GM12878 (cell line): ENCODE measurements around the gene ELK4. TPM values are rescaled to one million over a fixed set of nuclear protein-coding genes. Genes with fewer than 3 reads are reported as not detected.

Source experiments
- ATAC-seq: fragments of 200-7000 bp; cut with Tn5 transposase; 3 replicates; pipeline ENCODE4 v1.9.1; 2020; ENCODE audit warnings: mild to moderate bottlenecking, moderate library complexity
- BruUV-seq: library from RNA; stranded (reverse); fragments of 400-500 nt; replicated peaks from 2 replicates; lab custom pipeline; 2021; lab: Mats Ljungman, UMichigan
- CTCF ChIA-PET: fragments of 300-600 bp; sonication (Branson Sonifier 250); formaldehyde crosslinking; extraction: SDS; loops from one replicate; lab custom pipeline; 2021; ENCODE audit warnings: inconsistent platforms; lab: Yijun Ruan, JAX
- POLR2A ChIA-PET: fragments of 350-600 bp; formaldehyde crosslinking; extraction: SDS; loops from one replicate; lab custom pipeline; 2021; ENCODE audit warnings: inconsistent platforms; lab: Charles Lee
- RAD21 ChIA-PET: fragments of 300-600 bp; sonication (Branson Sonifier 250); formaldehyde crosslinking; loops from one replicate; lab custom pipeline; 2023; ENCODE audit warnings: antibody characterized with exemption; ENCODE audit not compliant: unreplicated experiment; lab: Charles Lee
- SMC1A ChIA-PET: fragments of 300-600 bp; sonication (Branson Sonifier 250); formaldehyde crosslinking; loops from one replicate; lab custom pipeline; 2023; ENCODE audit not compliant: unreplicated experiment, uncharacterized antibody; lab: Charles Lee
- DNase-seq: peaks from one replicate; pipeline ENCODE4 v3.0.0-alpha.2; 2011; ENCODE audit warnings: low read depth, low spot score
- FAIRE-seq: peaks from 3 replicates; lab custom pipeline; 2011; peaks lifted over from hg19 to GRCh38; lab: Jason Lieb, UNC
- H2AFZ ChIP-seq: 2 replicates; pipeline ENCODE4 v1.6.0; 2011; ENCODE audit warnings: low read depth, low read length, control low read depth; ENCODE audit not compliant: control insufficient read depth
- H3K27ac ChIP-seq: 2 replicates; pipeline ENCODE4 v1.5.1; 2011; ENCODE audit warnings: control low read depth; ENCODE audit not compliant: control insufficient read depth, insufficient read depth
- H3K27me3 ChIP-seq, 2 experiments: replicated peaks in 1 of 2; 2 replicates each; pipeline versions ENCODE4 v1.6.0 to v1.6.1; 2011; ENCODE audit warnings: low read length in 1 of 2; ENCODE audit not compliant: control insufficient read depth in 2 of 2, insufficient read depth in 2 of 2
- H3K36me3 ChIP-seq, 2 experiments: 2 replicates each; pipeline ENCODE4 v1.5.1; 2011; ENCODE audit warnings: low read length in 1 of 2; ENCODE audit not compliant: control insufficient read depth in 2 of 2, insufficient read depth in 2 of 2
- H3K4me1 ChIP-seq: 2 replicates; pipeline ENCODE4 v1.6.1; 2011; ENCODE audit warnings: mild to moderate bottlenecking, low read length, moderate library complexity, mixed read lengths; ENCODE audit not compliant: control insufficient read depth, insufficient read depth
- H3K4me2 ChIP-seq: 2 replicates; pipeline ENCODE4 v1.6.0; 2011; ENCODE audit warnings: control low read depth; ENCODE audit not compliant: control insufficient read depth, insufficient read depth
- H3K4me3 ChIP-seq: fragments of 200-600 bp; sonication (generic); 2 replicates; pipeline ENCODE4 v1.5.1; 2016
- H3K79me2 ChIP-seq: 2 replicates; pipeline ENCODE4 v1.6.0; 2011; ENCODE audit warnings: low read length; ENCODE audit not compliant: control insufficient read depth, insufficient read depth
- H3K9ac ChIP-seq: 2 replicates; pipeline ENCODE4 v1.8.0; 2011; ENCODE audit warnings: low read length, control low read depth, mixed read lengths; ENCODE audit not compliant: control insufficient read depth, insufficient read depth
- H3K9me3 ChIP-seq: replicated peaks from 3 replicates; pipeline ENCODE4 v1.5.1; 2011; ENCODE audit warnings: mild to moderate bottlenecking, low read length; ENCODE audit not compliant: control insufficient read depth, insufficient read depth
- H4K20me1 ChIP-seq: 2 replicates; pipeline ENCODE4 v1.6.0; 2011; ENCODE audit not compliant: control insufficient read depth, insufficient read depth
- BCL3 ChIP-seq: IDR thresholded peaks from 2 replicates; pipeline ENCODE4 v1.6.1; 2011; ENCODE audit warnings: borderline replicate concordance, low read depth, mild to moderate bottlenecking, moderate library complexity, low read length; ENCODE audit not compliant: insufficient read depth, poor library complexity, severe bottlenecking
- ETV6 ChIP-seq, 2 experiments: fragments of 450-650 bp in 1 of 2; IDR thresholded peaks in 1 of 2; conservative IDR thresholded peaks in 1 of 2; 2 replicates each; pipeline ENCODE4 v1.6.1; 2014; ENCODE audit warnings: antibody characterized with exemption in 1 of 2, borderline replicate concordance in 1 of 2, low read depth in 1 of 2, mild to moderate bottlenecking in 1 of 2, moderate library complexity in 1 of 2
- KAT2A ChIP-seq: conservative IDR thresholded peaks from 2 replicates; pipeline ENCODE4 v1.6.1; 2011; ENCODE audit warnings: low read depth, low read length; ENCODE audit not compliant: control insufficient read depth
- KDM1A ChIP-seq: fragments of 200-600 bp; sonication (generic); IDR thresholded peaks from 2 replicates; pipeline ENCODE4 v1.6.1; 2016; ENCODE audit warnings: borderline replicate concordance
- MTA2 ChIP-seq: fragments of 450-650 bp; IDR thresholded peaks from 2 replicates; pipeline ENCODE4 v1.6.1; 2016; ENCODE audit warnings: low read depth, mild to moderate bottlenecking, moderate library complexity
- MTA3 ChIP-seq: IDR thresholded peaks from 2 replicates; pipeline ENCODE4 v1.6.1; 2012; ENCODE audit warnings: low read length, inconsistent platforms, borderline replicate concordance
- PBX3 ChIP-seq: IDR thresholded peaks from 2 replicates; pipeline ENCODE4 v1.6.1; 2011; ENCODE audit warnings: mild to moderate bottlenecking, low read depth, low read length, moderate library complexity; ENCODE audit not compliant: insufficient replicate concordance
- POLR2A ChIP-seq: IDR thresholded peaks from 2 replicates; pipeline ENCODE4 v1.6.1; 2011; ENCODE audit warnings: low read depth, mild to moderate bottlenecking, low read length
- RAD21 ChIP-seq: IDR thresholded peaks from 2 replicates; pipeline ENCODE4 v1.6.1; 2011; ENCODE audit warnings: mild to moderate bottlenecking, low read depth, low read length, moderate library complexity; ENCODE audit not compliant: insufficient read depth
- SMC3 ChIP-seq: IDR thresholded peaks from 2 replicates; pipeline ENCODE4 v1.6.1; 2011; ENCODE audit warnings: low read length, improper control_type of control experiment, borderline replicate concordance
- SREBF1 ChIP-seq: IDR thresholded peaks from 2 replicates; pipeline ENCODE4 v1.6.1; 2012; ENCODE audit warnings: mild to moderate bottlenecking, low read length
- STAT1 ChIP-seq: fragments of 450-650 bp; conservative IDR thresholded peaks from 2 replicates; pipeline ENCODE4 v1.6.1; 2014; ENCODE audit warnings: antibody characterized with exemption, mild to moderate bottlenecking
- STAT3 ChIP-seq: IDR thresholded peaks from 2 replicates; pipeline ENCODE4 v1.6.1; 2011; ENCODE audit warnings: low read depth, low read length, improper control_type of control experiment
- ZSCAN29 ChIP-seq: fragments of 450-650 bp; IDR thresholded peaks from 2 replicates; pipeline ENCODE4 v1.6.1; 2017; ENCODE audit warnings: mild to moderate bottlenecking, moderate library complexity
- WGBS: methylation state at CpG from one replicate; pipeline ENCODE4 v1.1.6; 2016; ENCODE audit warnings: low lambda C conversion rate; ENCODE audit not compliant: insufficient replicate concordance, insufficient coverage; ENCODE audit errors: missing lambda C conversion rate; 5-methylcytosine and 5-hydroxymethylcytosine counted together
- in situ Hi-C: fragments of 300-500 bp; cut with MboI; formaldehyde crosslinking; loops from 9 replicates; pipeline ENCODE4 v1.14.3; 2018; ENCODE audit warnings: mixed read lengths
- intact Hi-C: fragments of 100-400 bp; cut with micrococcal nuclease; formaldehyde crosslinking; loops from one replicate; pipeline ENCODE4 v1.14.2; 2022; ENCODE audit not compliant: unreplicated experiment
- polyA plus RNA-seq, 11 experiments: library from polyadenylated mRNA; depleted of rRNA in 4 of 11; unstranded in 6 of 11; stranded (reverse) in 5 of 11; fragments of >200 nt; fragmentation: Nextera tagmentation in 4 of 11; fragmentation: Illumina TruSeq in 1 of 11; extraction: Ambion mirVana in 4 of 11; extraction: Trizol in 1 of 11; gene quantifications; 1 replicate in 1 of 11; 2 replicates in 10 of 11; pipeline versions ENCODE4 v1.2.1 to v1.2.3, GENCODE V29; 2011 to 2016; ENCODE audit warnings: inconsistent platforms in 2 of 11, missing spikeins in 2 of 11, low read depth in 1 of 11
- total RNA-seq, 4 experiments: library from RNA; depleted of rRNA in 3 of 4; stranded (reverse); fragments of >200 nt in 3 of 4; fragmentation: Illumina TruSeq in 1 of 4; extraction: Trizol in 1 of 4; gene quantifications; 2 replicates each; pipeline versions ENCODE4 v1.2.1 to v1.2.3, GENCODE V29; 2013 to 2021
- TF ChIP-seq, protein P1 (sequence below): fragments of 450-650 bp; formaldehyde crosslinking; IDR thresholded peaks from 2 replicates; pipeline ENCODE4 v1.4.0; 2022; ENCODE audit warnings: mild to moderate bottlenecking, moderate library complexity

The ELK4 gene
- total and polyA plus RNA-seq, 10 of the 15 experiments (the other 5 are each of a cell fraction or from before 2014, with no cell fraction given) = 5.2 to 71.5 (median 18.5) TPM

GRCh38 chr1:205669341-205670149 is 37.7 kb upstream of the ELK4 start (continued):
- no peak for TF ChIP-seq BCL3
- TF ChIP-seq ETV6 (conservative IDR thresholded peaks at IDR 0.05 in 1 of 2, IDR thresholded peaks at IDR 0.05 in 1 of 2; ENCODE audit: borderline replicate concordance in 1 of 2, low read depth in 1 of 2) = no peak

DNA sequence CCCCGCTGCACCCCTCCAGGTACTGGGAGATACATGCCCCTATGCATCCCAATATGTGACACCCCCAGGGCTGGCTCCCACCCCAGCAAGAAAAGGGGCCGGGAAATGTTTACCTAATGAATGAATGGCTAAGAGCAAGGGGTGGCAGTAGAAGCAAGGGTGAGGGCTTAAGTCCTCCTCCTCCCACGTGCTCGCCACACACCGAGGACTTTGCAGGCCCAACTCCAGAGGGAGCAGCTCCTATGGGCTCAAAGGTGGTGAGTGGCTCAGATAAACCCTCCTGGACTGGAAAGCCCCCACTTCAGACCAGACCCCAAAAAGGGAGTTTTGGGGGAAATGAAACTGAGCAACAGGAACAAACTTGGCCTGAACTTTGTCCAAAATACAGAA is 37.1 kb upstream of the ELK4 start:
- H3K4me2 ChIP-seq = peak overlapping the region; percentile 61
- H3K4me3 ChIP-seq = peak overlapping the region; percentile 51; the same call in 1 of the 2 replicates
- 0 out of 2 replicates have a peak, but pooled peaks cover 7% of the 10 kb centered on the region for H4K20me1 ChIP-seq
- H3K4me1 ChIP-seq = peaks cover 80% of the 10 kb centered on the region
- 18% methylated on average over 5 of the region's 5 CpGs for WGBS
- ChIA-PET RAD21 (interaction anchor here (0.5 to 11.4 kb wide), 17 partner anchors 9 to 1188 kb away, joined by 3 to 194 read pairs (median 8); partner anchors contain the start of genes ELK4, NUCKS1 and SLC45A3), CTCF (interaction anchor here (0.8 to 31.9 kb wide), 12 partner anchors 10 to 334 kb away, joined by 3 to 1339 read pairs (median 6); partner anchors contain the start of gene SLC45A3), POLR2A (interaction anchor here (1.0 to 7.8 kb wide), 12 partner anchors 10 to 105 kb away, joined by 3 to 89 read pairs (median 8); partner anchors contain the start of genes NUCKS1, RAB29 and SLC45A3), SMC1A (interaction anchor here (0.6 to 26.7 kb wide), 14 partner anchors 10 to 308 kb away, joined by 3 to 1008 read pairs (median 12); partner anchors contain the start of genes ELK4, RAB29 and SLC45A3)
- peaks cover 5% of the 10 kb centered on the region for H3K79me2 ChIP-seq
- in situ Hi-C loops (no loop called here), intact Hi-C loops (no loop called here)
- DNase-seq (peak; percentile 65), FAIRE-seq (no peak), ATAC-seq (peak; percentile 63)
- H3K9me3 ChIP-seq = no peaks in the 10 kb centered on the region
- peak overlapping the region; percentile 65 for H3K9ac ChIP-seq
- H2AFZ ChIP-seq = peak overlapping the region; percentile 52
- no peaks in the 10 kb centered on the region for H3K36me3 ChIP-seq
- no TSS peak for BruUV-seq
- H3K27me3 ChIP-seq = no peaks in the 10 kb centered on the region
- H3K27ac ChIP-seq = peak overlapping the region; percentile 71
- TF ChIP-seq ZSCAN29 = no peak
- peak; percentile 30; the same call in 1 of the 2 replicates for TF ChIP-seq RAD21
- no peak for TF ChIP-seq STAT3
- no peak for TF ChIP-seq KAT2A
- no peak for TF ChIP-seq PBX3
- TF ChIP-seq MTA3 = 0 out of 2 replicates have a peak, but pooled peaks have one; percentile 37
- TF ChIP-seq POLR2A = no peak
- TF ChIP-seq SMC3 = peak; percentile 31; the same call in 1 of the 2 replicates
- no peak for TF ChIP-seq STAT1
- TF ChIP-seq KDM1A = no peak
- no peak for TF ChIP-seq SREBF1
- TF ChIP-seq MTA2 = no peak; the same call in 1 of the 2 replicates
- TF ChIP-seq, protein P1, sequence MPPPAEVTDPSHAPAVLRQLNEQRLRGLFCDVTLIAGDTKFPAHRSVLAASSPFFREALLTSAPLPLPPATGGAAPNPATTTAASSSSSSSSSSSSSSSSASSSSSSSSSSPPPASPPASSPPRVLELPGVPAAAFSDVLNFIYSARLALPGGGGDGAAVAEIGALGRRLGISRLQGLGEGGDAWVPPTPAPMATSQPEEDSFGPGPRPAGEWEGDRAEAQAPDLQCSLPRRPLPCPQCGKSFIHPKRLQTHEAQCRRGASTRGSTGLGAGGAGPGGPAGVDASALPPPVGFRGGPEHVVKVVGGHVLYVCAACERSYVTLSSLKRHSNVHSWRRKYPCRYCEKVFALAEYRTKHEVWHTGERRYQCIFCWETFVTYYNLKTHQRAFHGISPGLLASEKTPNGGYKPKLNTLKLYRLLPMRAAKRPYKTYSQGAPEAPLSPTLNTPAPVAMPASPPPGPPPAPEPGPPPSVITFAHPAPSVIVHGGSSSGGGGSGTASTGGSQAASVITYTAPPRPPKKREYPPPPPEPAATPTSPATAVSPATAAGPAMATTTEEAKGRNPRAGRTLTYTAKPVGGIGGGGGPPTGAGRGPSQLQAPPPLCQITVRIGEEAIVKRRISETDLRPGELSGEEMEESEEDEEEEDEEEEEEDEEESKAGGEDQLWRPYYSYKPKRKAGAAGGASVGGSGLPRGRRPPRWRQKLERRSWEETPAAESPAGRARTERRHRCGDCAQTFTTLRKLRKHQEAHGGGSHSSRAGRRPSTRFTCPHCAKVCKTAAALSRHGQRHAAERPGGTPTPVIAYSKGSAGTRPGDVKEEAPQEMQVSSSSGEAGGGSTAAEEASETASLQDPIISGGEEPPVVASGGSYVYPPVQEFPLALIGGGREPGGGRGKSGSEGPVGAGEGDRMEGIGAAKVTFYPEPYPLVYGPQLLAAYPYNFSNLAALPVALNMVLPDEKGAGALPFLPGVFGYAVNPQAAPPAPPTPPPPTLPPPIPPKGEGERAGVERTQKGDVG (CRISPR knock-in tag) = no peak
